H1 (cell line): Measurements from ENCODE around the gene FNDC7. TPM values are rescaled to one million over a fixed set of nuclear protein-coding genes. Genes with fewer than 3 reads are reported as not detected.
A peak's percentile ranks its signal among the peaks of the same experiment; 100 is the strongest.

Experiments used
- CTCF ChIA-PET: fragments of 300-600 bp; sonication (Branson Sonifier 250); formaldehyde crosslinking; loops from one replicate; lab custom pipeline; 2021; ENCODE audit not compliant: partially characterized antibody; lab: Charles Lee
- POLR2A ChIA-PET: fragments of 300-600 bp; sonication (Branson Sonifier 250); formaldehyde crosslinking; loops from one replicate; lab custom pipeline; 2021; ENCODE audit warnings: inconsistent platforms; ENCODE audit not compliant: partially characterized antibody; lab: Charles Lee
- DNase-seq, 2 experiments: peaks; one replicate each; pipeline versions ENCODE4 v3.0.0 to v3.0.0-alpha.2; 2010 to 2022; ENCODE audit warnings: low spot score in 2 of 2, low read depth in 1 of 2, mixed read lengths in 1 of 2
- FAIRE-seq: peaks from 2 replicates; lab custom pipeline; 2011; peaks lifted over from hg19 to GRCh38; lab: Jason Lieb, UNC
- H2AFZ ChIP-seq: 2 replicates; pipeline ENCODE4 v1.8.1; 2012; ENCODE audit warnings: low read length, inconsistent platforms
- H2AK5ac ChIP-seq: 2 replicates; pipeline ENCODE4 v1.6.1; 2013; ENCODE audit warnings: low read depth, low read length
- H2BK120ac ChIP-seq: replicated peaks from 2 replicates; pipeline ENCODE3; 2013; ENCODE audit warnings: low read depth, low read length, inconsistent platforms
- H2BK12ac ChIP-seq: 2 replicates; pipeline ENCODE4 v1.6.1; 2013; ENCODE audit warnings: low read depth, low read length
- H2BK15ac ChIP-seq: 2 replicates; pipeline ENCODE4 v1.6.1; 2013; ENCODE audit warnings: low read length
- H2BK20ac ChIP-seq: 2 replicates; pipeline ENCODE4 v1.6.1; 2013; ENCODE audit warnings: low read length
- H2BK5ac ChIP-seq: 2 replicates; pipeline ENCODE4 v1.6.1; 2013; ENCODE audit warnings: low read depth, low read length
- H3K14ac ChIP-seq: 2 replicates; pipeline ENCODE4 v1.6.1; 2013; ENCODE audit warnings: inconsistent platforms; ENCODE audit not compliant: insufficient read length
- H3K18ac ChIP-seq: 2 replicates; pipeline ENCODE4 v1.6.1; 2013; ENCODE audit warnings: low read length; ENCODE audit errors: extremely low read depth
- H3K23ac ChIP-seq: 2 replicates; pipeline ENCODE4 v1.6.1; 2013; ENCODE audit warnings: inconsistent platforms; ENCODE audit not compliant: insufficient read length
- H3K23me2 ChIP-seq: 2 replicates; pipeline ENCODE4 v1.6.1; 2013; ENCODE audit warnings: low read depth, low read length
- H3K27ac ChIP-seq: 2 replicates; pipeline ENCODE4 v1.6.1; 2011; ENCODE audit warnings: low read depth, low read length, inconsistent platforms
- H3K27me3 ChIP-seq, 4 experiments: replicated peaks in 1 of 4; 1 replicate in 1 of 4; 2 replicates in 3 of 4; pipeline versions ENCODE4 v1.6.1 to v1.8.1; 2011 to 2013; ENCODE audit warnings: low read length in 3 of 4, mild to moderate bottlenecking in 3 of 4, inconsistent platforms in 2 of 4, mixed read lengths in 2 of 4, moderate library complexity in 1 of 4; ENCODE audit not compliant: control insufficient read depth in 3 of 4, insufficient read depth in 3 of 4; ENCODE audit errors: extremely low read depth in 1 of 4
- H3K36me3 ChIP-seq, 4 experiments: 2 replicates each; pipeline versions ENCODE4 v1.6.1 to v1.8.1; 2011 to 2013; ENCODE audit warnings: mild to moderate bottlenecking in 4 of 4, low read length in 3 of 4, moderate library complexity in 2 of 4, control low read depth in 1 of 4, inconsistent platforms in 1 of 4; ENCODE audit not compliant: insufficient read depth in 4 of 4, control insufficient read depth in 2 of 4
- H3K4ac ChIP-seq: replicated peaks from 2 replicates; pipeline ENCODE3; 2013; ENCODE audit warnings: low read length, low read depth, mixed read lengths, inconsistent platforms; ENCODE audit not compliant: insufficient read length
- H3K4me1 ChIP-seq, 4 experiments: replicated peaks in 1 of 4; 1 replicate in 1 of 4; 2 replicates in 3 of 4; pipeline versions ENCODE4 v1.6.1 to v1.8.1; 2011 to 2013; ENCODE audit warnings: low read length in 3 of 4, inconsistent platforms in 2 of 4, mixed read lengths in 1 of 4; ENCODE audit not compliant: insufficient read depth in 4 of 4, control insufficient read depth in 3 of 4
- H3K4me2 ChIP-seq, 2 experiments: 2 replicates each; pipeline versions ENCODE4 v1.6.1 to v1.8.1; 2011 to 2013; ENCODE audit warnings: low read depth in 2 of 2, low read length in 2 of 2, control low read depth in 1 of 2, inconsistent platforms in 1 of 2, mild to moderate bottlenecking in 1 of 2; ENCODE audit not compliant: insufficient read depth in 1 of 2
- H3K4me3 ChIP-seq, 4 experiments: fragments of 200-600, 300-600 bp in 1 of 4; sonication (generic), shearing (Covaris generic), sonication (Bioruptor Twin) in 1 of 4; 2 replicates each; pipeline versions ENCODE4 v1.5.1 to v1.8.1; 2011 to 2016; ENCODE audit warnings: low read length in 4 of 4, low read depth in 3 of 4, control low read depth in 2 of 4, inconsistent platforms in 2 of 4, mild to moderate bottlenecking in 2 of 4, mixed read lengths in 1 of 4, moderate library complexity in 1 of 4; ENCODE audit not compliant: insufficient read depth in 2 of 4; ENCODE audit errors: extremely low read depth in 1 of 4
- H3K56ac ChIP-seq: replicated peaks from 2 replicates; pipeline ENCODE3; 2013; ENCODE audit warnings: low read depth, mild to moderate bottlenecking, mixed read lengths, low read length, inconsistent platforms; ENCODE audit not compliant: insufficient read length
- H3K79me1 ChIP-seq: 2 replicates; pipeline ENCODE4 v1.6.1; 2013; ENCODE audit warnings: low read depth, low read length, control low read depth
- H3K79me2 ChIP-seq, 2 experiments: 2 replicates each; pipeline versions ENCODE4 v1.6.1 to v1.8.1; 2012 to 2013; ENCODE audit warnings: low read length in 2 of 2, mild to moderate bottlenecking in 2 of 2, inconsistent platforms in 1 of 2; ENCODE audit not compliant: insufficient read depth in 2 of 2, control insufficient read depth in 1 of 2
- H3K9ac ChIP-seq, 4 experiments: replicated peaks in 1 of 4; 1 replicate in 1 of 4; 2 replicates in 3 of 4; pipeline versions ENCODE4 v1.6.1 to v1.8.1; 2011 to 2013; ENCODE audit warnings: low read depth in 3 of 4, low read length in 3 of 4, control low read depth in 2 of 4, mild to moderate bottlenecking in 2 of 4, moderate library complexity in 2 of 4, inconsistent platforms in 1 of 4; ENCODE audit errors: extremely low read depth in 1 of 4
- H3K9me3 ChIP-seq, 2 experiments: 2 replicates each; pipeline versions ENCODE4 v1.6.1 to v1.8.1; 2012 to 2013; ENCODE audit warnings: mild to moderate bottlenecking in 2 of 2, moderate library complexity in 2 of 2, control low read depth in 1 of 2, inconsistent platforms in 1 of 2, low read depth in 1 of 2, low read length in 1 of 2, mixed read lengths in 1 of 2; ENCODE audit not compliant: insufficient read depth in 2 of 2
- H4K20me1 ChIP-seq, 2 experiments: replicated peaks in 1 of 2; 2 replicates each; pipeline versions ENCODE3 to v1.8.1; 2011 to 2013; ENCODE audit warnings: inconsistent platforms in 2 of 2, low read length in 2 of 2, mild to moderate bottlenecking in 1 of 2; ENCODE audit not compliant: insufficient read depth in 2 of 2, control insufficient read depth in 1 of 2
- H4K5ac ChIP-seq: 2 replicates; pipeline ENCODE4 v1.6.1; 2013; ENCODE audit warnings: low read length, low read depth, mixed read lengths, inconsistent platforms; ENCODE audit not compliant: insufficient read length
- H4K8ac ChIP-seq: 2 replicates; pipeline ENCODE4 v1.8.0; 2013; ENCODE audit warnings: mild to moderate bottlenecking, moderate library complexity, low read length, inconsistent platforms; ENCODE audit not compliant: insufficient read depth; ENCODE audit errors: extremely low read depth
- H4K91ac ChIP-seq: replicated peaks from 2 replicates; pipeline ENCODE3; 2013; ENCODE audit warnings: low read length, mixed read lengths, inconsistent platforms; ENCODE audit not compliant: insufficient read length
- ASH2L ChIP-seq: fragments of 200-600, 300-600 bp; sonication (generic); IDR thresholded peaks from one replicate; pipeline ENCODE4 v1.7.1; 2017; ENCODE audit warnings: low read length
- ATF3 ChIP-seq: IDR thresholded peaks from 2 replicates; pipeline ENCODE4 v1.6.1; 2011; ENCODE audit warnings: low read depth, mild to moderate bottlenecking, low read length; ENCODE audit not compliant: insufficient read depth
- BRCA1 ChIP-seq: IDR thresholded peaks from 2 replicates; pipeline ENCODE4 v1.6.1; 2012; ENCODE audit warnings: low read depth, low read length, improper control_type of control experiment
- CREB1 ChIP-seq: IDR thresholded peaks from 2 replicates; pipeline ENCODE4 v1.6.1; 2012; ENCODE audit warnings: inconsistent platforms
- GTF2F1 ChIP-seq: IDR thresholded peaks from 2 replicates; pipeline ENCODE4 v1.6.1; 2012; ENCODE audit warnings: low read depth, low read length, improper control_type of control experiment, borderline replicate concordance
- POU5F1 ChIP-seq: IDR thresholded peaks from 2 replicates; pipeline ENCODE4 v1.6.1; 2011; ENCODE audit warnings: low read depth, mild to moderate bottlenecking, low read length, moderate library complexity
- RFX5 ChIP-seq: IDR thresholded peaks from 2 replicates; pipeline ENCODE4 v1.6.1; 2011; ENCODE audit warnings: low read depth, low read length, improper control_type of control experiment, borderline replicate concordance
- RNF2 ChIP-seq: fragments of 200-900, 300-1000 bp; sonication (generic); IDR thresholded peaks from 2 replicates; pipeline ENCODE4 v1.7.1; 2016; ENCODE audit warnings: borderline replicate concordance, low read depth, mild to moderate bottlenecking, antibody characterized with exemption, low read length; ENCODE audit not compliant: poor library complexity, severe bottlenecking; ENCODE audit errors: missing control alignments
- RXRA ChIP-seq: IDR thresholded peaks from 2 replicates; pipeline ENCODE4 v1.6.1; 2011; ENCODE audit warnings: low read depth, mild to moderate bottlenecking, low read length, moderate library complexity; ENCODE audit not compliant: insufficient read depth
- SIX5 ChIP-seq: IDR thresholded peaks from 2 replicates; pipeline ENCODE4 v1.6.1; 2011; ENCODE audit warnings: mild to moderate bottlenecking, low read depth, low read length
- SP1 ChIP-seq: IDR thresholded peaks from 2 replicates; pipeline ENCODE4 v1.6.1; 2011; ENCODE audit warnings: low read depth, low read length
- SUZ12 ChIP-seq: fragments of 200-600 bp; sonication (generic); IDR thresholded peaks from 2 replicates; pipeline ENCODE4 v1.6.1; 2012; ENCODE audit warnings: mild to moderate bottlenecking, inconsistent platforms, low read length, moderate library complexity, mixed read lengths
- TAF1 ChIP-seq: IDR thresholded peaks from 2 replicates; pipeline ENCODE4 v1.6.1; 2011; ENCODE audit warnings: mild to moderate bottlenecking, low read depth, low read length
- TAF7 ChIP-seq: optimal IDR thresholded peaks from 2 replicates; pipeline ENCODE3; 2011; ENCODE audit warnings: low read depth, mild to moderate bottlenecking, inconsistent platforms, low read length, moderate library complexity, borderline replicate concordance
- TEAD4 ChIP-seq: IDR thresholded peaks from 2 replicates; pipeline ENCODE4 v1.6.1; 2012; ENCODE audit warnings: low read depth, low read length, inconsistent platforms, mixed read lengths
- WGBS, 2 experiments: shearing (Covaris generic) in 1 of 2; methylation state at CpG; one replicate each; pipeline versions ENCODE4 v1.1.6 to v1.1.7; 2013 to 2015; ENCODE audit warnings: low lambda C conversion rate in 2 of 2, mixed read lengths in 2 of 2, inconsistent platforms in 1 of 2, low coverage in 1 of 2, missing lambda C conversion rate in 1 of 2; ENCODE audit not compliant: insufficient replicate concordance in 2 of 2, insufficient coverage in 1 of 2, insufficient read length in 1 of 2; ENCODE audit errors: extremely low coverage in 1 of 2, missing lambda C conversion rate in 1 of 2; 5-methylcytosine and 5-hydroxymethylcytosine counted together
- polyA plus RNA-seq, 7 experiments: library from polyadenylated mRNA; depleted of rRNA in 3 of 7; stranded (reverse) in 5 of 7; unstranded in 2 of 7; fragments of >200 nt in 5 of 7; fragments of 200-250 nt in 2 of 7; gene quantifications; 1 replicate in 5 of 7; 2 replicates in 1 of 7; 4 replicates in 1 of 7; pipeline versions ENCODE4 v1.2.1 to v1.2.3, GENCODE V29; 2011 to 2013; ENCODE audit warnings: missing spikeins in 2 of 7, mixed read lengths in 2 of 7
- total RNA-seq: library from RNA; stranded (reverse); fragmentation: NEBNext Ultra II Directional; extraction: Animal tissue kit (Norgen Biotek cat#: 25700); gene quantifications from 2 replicates; pipeline ENCODE4 v1.2.1, GENCODE V29; 2021

FNDC7 gene
- total and polyA plus RNA-seq, 2 of the 8 experiments (the other 6 are each of a cell fraction or from before 2014, with no cell fraction given), result 0.13 to 0.20 TPM

GRCh38 chr1:108791790-108792189 lies 79.1 kb downstream of the FNDC7 start:
- WGBS, 2 experiments, result 92% methylated on average over 1 of the region's 1 CpG; no CpG with 5 or more reads in 1 of the 2 experiments
- H2BK120ac ChIP-seq, result no peak overlapping the region
- no peaks in the 10 kb centered on the region for H3K79me2 ChIP-seq
- no peaks in the 10 kb centered on the region for H3K23me2 ChIP-seq
- H3K9me3 ChIP-seq, result peaks cover 11 to 16% of the 10 kb centered on the region in 2 experiments; a peak in 3 of 4 replicates
- no peak overlapping the region for H2BK5ac ChIP-seq
- ChIA-PET CTCF (no interaction called here), POLR2A (interaction anchor here (0.6 kb wide), 1 partner anchor 36 kb away, joined by 3 read pairs; no protein-coding TSS in a partner anchor)
- H3K9ac ChIP-seq, result no peak overlapping the region
- DNase-seq, result no peak
- H2BK15ac ChIP-seq, result no peak overlapping the region
- no peak overlapping the region for H3K4me3 ChIP-seq
- H3K79me1 ChIP-seq, result no peaks in the 10 kb centered on the region
- H3K4ac ChIP-seq, result no peak overlapping the region
- H3K27ac ChIP-seq, result no peak overlapping the region
- H4K91ac ChIP-seq, result no peak overlapping the region
- H2BK12ac ChIP-seq, result no peak overlapping the region
- H2BK20ac ChIP-seq, result no peak overlapping the region
- no peaks in the 10 kb centered on the region for H3K4me1 ChIP-seq
- H2AFZ ChIP-seq, result no peak overlapping the region
- H3K4me2 ChIP-seq, result no peak overlapping the region
- H3K14ac ChIP-seq, result no peak overlapping the region
- H2AK5ac ChIP-seq, result no peak overlapping the region
- no peak overlapping the region for H3K18ac ChIP-seq
- H4K8ac ChIP-seq, result no peak overlapping the region
- H4K20me1 ChIP-seq, result no peaks in the 10 kb centered on the region
- no peak overlapping the region for H4K5ac ChIP-seq
- FAIRE-seq, result peak; percentile 42
- H3K36me3 ChIP-seq, result peaks cover 0 to 23% (median 12%) of the 10 kb centered on the region in 4 experiments; a peak in 5 of 8 replicates
- H3K56ac ChIP-seq, result no peak overlapping the region
- H3K27me3 ChIP-seq, result no peaks in the 10 kb centered on the region
- H3K23ac ChIP-seq, result no peak overlapping the region
- TF ChIP-seq TAF7 (no peak), RXRA (no peak), BRCA1 (no peak), SIX5 (no peak), RFX5 (no peak), POU5F1 (no peak), TAF1 (no peak), SUZ12 (no peak), RNF2 (no peak), TEAD4 (no peak), GTF2F1 (no peak), ATF3 (no peak), SP1 (no peak), ASH2L (no peak), CREB1 (no peak)
